C4-2B (cell line): ENCODE results near the gene MAGI2.

ENCODE experiments used
- CTCF ChIP-seq: fragments of 450-650 bp; conservative IDR thresholded peaks from 2 replicates; pipeline ENCODE4 v1.5.1; 2017; ENCODE audit warnings: mild to moderate bottlenecking
- ZFX ChIP-seq: fragments of 450-650 bp; IDR thresholded peaks from 2 replicates; pipeline ENCODE4 v1.6.1; 2017

- no peak for TF ChIP-seq CTCF
- TF ChIP-seq ZFX: no peak
Observed at GRCh38 chr7:78140109-78140508, 1313.4 kb downstream of the MAGI2 start.
